Hematopoietic multipotent progenitor cell treated with erythropoietin and hydrocortisone succinate and interleukin-3 and kit ligand, for 15 days (in vitro differentiated cells): ENCODE measurements around the gene SDK2.

Source experiments
- DNase-seq: peaks from one replicate; pipeline ENCODE4 v3.0.0-alpha.2; 2015; ENCODE audit warnings: low spot score

The SDK2 gene

DNA sequence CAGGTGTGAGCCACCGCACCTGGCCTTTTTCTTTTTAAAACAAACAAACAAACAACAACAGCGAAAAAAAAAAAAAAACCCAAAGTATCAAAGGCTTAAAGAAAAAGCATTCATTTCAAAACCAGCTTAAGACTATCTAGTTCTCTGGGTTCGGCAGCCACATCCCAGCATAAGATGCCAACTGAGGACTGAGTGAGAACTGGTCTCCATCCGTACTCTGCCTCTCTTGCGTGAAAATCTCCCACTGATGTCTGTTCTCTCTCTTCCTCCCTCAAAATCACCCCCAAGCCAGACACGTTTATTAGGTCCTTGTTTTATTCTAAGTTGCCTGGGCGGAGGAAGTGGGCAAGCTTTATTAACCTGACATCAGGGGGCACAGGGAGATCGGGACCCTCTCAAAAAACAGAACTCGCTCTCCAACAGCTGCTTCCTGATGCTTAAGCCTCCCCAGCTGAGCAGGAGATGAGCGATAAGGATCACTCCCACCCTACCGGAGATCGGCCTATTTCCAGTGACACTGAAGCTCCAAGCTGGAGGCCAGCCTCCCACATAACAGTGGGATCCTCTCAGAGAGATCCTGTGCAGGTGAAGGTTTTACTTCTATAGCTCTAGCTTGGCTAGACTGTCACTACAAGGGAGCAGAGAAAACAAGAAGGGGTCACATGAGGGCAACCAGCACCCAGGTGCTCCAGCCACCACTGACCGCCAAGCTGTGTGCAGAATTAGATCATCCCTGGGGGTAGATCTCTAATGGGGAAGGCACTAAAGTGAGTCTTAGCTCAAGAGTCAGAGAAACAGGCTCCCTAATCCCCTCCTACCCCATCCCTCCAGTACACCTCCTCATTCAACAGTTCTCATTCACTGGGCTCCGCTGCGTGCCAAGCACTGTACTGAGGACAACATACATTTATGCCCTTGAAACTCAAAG is 346.0 kb downstream of the SDK2 start:
- DNase-seq, result no peak

- DNase-seq, result no peak
Measured at GRCh38 chr17:73293480-73293911, 350.7 kb downstream of the SDK2 start.

GRCh38 chr17:73293031-73293430 is 351.2 kb downstream of the SDK2 start:
- DNase-seq, result no peak

- no peak for DNase-seq
Measured at GRCh38 chr17:73292031-73292531, 352.2 kb downstream of the SDK2 start.

DNA sequence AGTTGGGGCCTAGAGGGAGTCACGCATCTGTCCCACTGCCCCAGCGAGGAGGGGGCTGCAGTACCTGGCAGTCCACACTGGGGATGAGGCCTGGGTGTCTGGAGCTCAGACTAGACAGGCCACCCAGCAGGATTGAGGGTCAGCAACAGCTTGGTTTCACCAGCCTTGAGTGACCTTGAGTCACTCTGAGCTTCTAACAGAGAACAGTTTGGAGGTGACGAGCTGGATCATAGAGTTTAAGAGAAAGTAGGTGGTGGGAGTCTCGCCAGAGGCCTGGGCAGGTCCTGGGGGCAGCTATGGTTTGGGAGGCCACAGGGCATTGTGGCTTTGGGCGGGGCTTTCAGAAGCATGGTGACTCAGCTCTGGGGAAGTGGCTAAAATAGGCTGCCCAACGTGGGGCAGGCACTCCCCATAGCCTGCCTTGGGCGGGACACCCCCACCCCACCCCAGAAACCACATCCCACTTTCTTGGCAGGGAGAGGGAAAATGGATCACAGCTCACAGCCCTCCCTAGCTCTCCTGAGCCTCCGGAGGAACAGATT is 352.9 kb downstream of the SDK2 start:
- DNase-seq, result peak; percentile 47

DNA sequence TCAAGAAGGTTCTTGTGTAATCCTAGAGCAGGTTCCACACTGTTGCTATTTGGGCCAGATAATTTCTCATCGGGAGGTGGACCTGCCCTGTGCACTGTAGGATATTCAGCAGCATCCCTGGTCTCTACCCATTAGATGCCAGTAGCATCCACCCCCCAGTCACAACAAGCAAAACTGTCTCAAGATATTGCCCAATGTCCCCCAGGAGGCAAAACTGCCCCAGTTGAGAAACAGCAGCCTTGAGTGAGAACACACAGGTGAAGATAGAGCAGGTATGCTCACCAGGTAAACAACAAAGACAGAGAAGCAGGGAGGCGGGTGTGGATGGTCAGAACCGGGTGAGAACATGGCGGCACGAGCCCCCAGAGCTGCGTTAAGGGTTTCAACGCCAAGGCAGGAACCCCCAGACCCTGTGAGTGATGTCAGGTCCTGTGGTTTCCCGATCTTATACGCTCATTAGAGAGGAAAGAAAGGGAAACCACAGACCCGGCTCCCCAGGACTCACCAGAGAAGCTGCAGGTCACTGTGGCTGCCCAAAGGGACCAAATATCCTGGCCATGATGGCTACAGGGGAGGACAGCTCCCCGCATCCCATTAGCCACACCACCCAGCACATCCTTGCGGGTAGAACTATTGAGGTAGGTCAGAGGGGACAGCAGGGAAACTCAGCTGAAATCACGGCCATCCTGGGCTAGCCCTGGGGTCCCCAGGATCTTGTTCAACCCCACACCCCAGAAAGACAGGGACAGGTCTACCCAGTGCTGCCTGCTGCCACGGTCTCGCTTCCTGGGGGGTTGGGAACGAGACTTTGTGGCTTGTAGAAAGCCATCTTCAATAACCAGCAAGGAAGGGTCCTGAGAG is 353.6 kb downstream of the SDK2 start:
- DNase-seq, result no peak

GRCh38 chr17:73289549-73290254 is 354.5 kb downstream of the SDK2 start:
- DNase-seq, result no peak

GRCh38 chr17:73288534-73289302 is 355.5 kb downstream of the SDK2 start:
- no peak for DNase-seq

- no peak for DNase-seq
Measured at GRCh38 chr17:73286863-73287296, 357.4 kb downstream of the SDK2 start.

DNA sequence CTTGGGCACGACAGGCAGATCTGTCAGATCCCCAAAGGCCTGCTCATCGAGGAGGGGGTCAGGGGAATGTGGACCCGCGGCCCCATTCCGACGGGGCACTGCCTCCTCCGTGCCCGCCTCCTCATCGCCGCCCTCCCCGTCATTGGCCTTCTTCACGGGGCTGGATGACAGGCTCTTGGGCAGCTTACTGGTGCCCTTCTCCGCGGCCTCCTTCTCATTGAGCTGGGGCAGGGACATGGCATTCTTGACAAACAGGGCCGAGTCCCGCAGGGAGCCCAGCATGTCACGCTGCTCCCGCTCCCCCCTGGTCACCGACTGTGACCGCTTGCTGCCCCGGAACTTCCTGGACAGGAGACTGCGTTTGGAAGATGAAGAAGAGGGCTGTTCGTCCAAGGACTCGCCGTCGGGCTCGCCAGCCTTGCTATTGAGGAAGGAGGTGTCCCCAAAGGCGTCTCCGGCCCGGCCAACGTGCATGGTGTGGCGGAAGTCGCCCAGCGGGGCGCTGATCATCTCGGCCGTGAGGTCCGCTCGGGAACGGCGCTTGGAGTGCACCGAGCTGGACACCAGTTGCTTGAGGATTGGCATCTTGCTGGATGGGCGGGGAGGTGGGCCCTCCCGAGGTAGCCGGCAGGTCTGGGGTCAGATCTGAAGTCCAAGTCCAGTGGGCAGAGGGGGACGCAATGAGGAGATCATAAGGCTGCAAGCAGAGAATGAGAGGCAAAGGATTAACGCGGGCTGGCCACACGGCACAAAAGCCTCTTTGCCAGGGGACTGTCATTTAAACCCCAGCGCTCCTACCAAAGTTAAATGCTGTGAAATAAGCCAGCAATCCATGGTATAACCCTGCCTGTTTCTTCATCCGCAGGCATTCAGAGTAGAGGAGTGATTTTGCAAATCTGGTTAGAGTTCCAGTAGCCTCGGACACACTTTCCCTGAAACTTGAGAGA is 358.1 kb downstream of the SDK2 start:
- no peak for DNase-seq

DNA sequence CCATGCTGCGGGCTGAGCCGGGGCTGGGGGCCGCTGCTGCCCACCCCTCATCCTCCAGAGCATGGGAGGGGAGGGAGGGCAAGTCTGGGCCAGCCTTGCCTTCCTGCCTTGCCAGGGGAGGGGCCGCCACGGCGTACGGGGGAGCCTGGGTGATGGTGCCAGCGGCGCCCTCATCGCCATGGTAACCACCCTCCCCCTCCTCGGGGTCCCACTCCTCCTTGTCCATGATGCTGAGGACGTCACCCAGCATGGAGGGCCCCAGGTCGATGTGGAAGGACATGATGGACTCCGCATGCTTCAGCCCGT is 358.7 kb downstream of the SDK2 start:
- DNase-seq, result no peak

DNA sequence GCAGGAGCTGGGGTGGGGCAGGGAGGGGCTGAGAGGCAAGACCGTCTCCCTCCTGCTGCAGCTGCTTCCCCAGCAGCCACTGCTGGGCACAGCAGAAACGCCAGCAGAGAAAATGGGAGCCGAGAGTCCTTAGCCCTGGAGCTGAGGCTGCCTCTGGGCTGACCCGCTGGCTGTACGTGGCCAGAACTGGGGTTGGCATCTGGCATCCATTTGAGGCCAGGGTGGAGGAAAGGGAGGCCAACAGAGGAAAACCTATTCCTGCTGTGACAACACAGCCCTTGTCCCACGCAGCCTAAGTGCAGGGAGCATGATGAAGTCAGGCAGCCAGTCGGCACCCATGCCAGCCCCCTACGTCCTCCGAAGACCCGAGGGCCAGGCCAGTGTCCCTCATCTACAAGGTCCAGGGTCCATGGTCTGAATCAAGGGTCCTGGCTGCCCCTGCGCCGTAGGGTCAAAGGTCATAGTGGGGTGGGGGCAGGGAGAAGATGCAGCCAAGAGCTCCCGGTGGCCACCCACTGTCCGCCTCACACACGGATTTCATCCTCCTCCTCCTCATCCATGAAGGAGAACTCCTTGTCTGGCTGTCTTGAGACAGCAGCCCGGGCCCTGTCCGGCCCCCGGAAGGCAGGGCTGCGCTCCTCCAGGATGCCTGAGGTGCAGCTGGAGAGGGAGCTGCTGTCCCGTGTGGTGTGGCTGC is 359.2 kb downstream of the SDK2 start:
- DNase-seq, result no peak
